Liver (tissue), 9 donors: ENCODE results near the gene ZNRF2. TPM values are rescaled to one million over a fixed set of nuclear protein-coding genes. Genes with fewer than 3 reads are reported as not detected.

ENCODE experiments used
- DNase-seq: peaks from one replicate; pipeline ENCODE4 v3.0.0-alpha.2; 2017; ENCODE audit warnings: low spot score
- H3K27ac ChIP-seq, 2 donors: one replicate each; pipeline ENCODE4 v1.7.0; 2013; ENCODE audit warnings: inconsistent platforms in 2 of 2, low read length in 2 of 2, control low read depth in 1 of 2, low read depth in 1 of 2, mild to moderate bottlenecking in 1 of 2
- H3K27me3 ChIP-seq, 4 donors: one replicate each; pipeline versions ENCODE4 v1.6.1 to v1.7.0; 2013; ENCODE audit warnings: low read length in 3 of 4, inconsistent platforms in 1 of 4, mild to moderate bottlenecking in 1 of 4, moderate library complexity in 1 of 4; ENCODE audit not compliant: control insufficient read depth in 4 of 4, insufficient read depth in 4 of 4
- H3K36me3 ChIP-seq, 4 donors: one replicate each; pipeline versions ENCODE4 v1.6.1 to v1.7.0; 2013; ENCODE audit warnings: low read length in 3 of 4, mild to moderate bottlenecking in 3 of 4, low read depth in 1 of 4, moderate library complexity in 1 of 4; ENCODE audit not compliant: control insufficient read depth in 4 of 4, insufficient read depth in 3 of 4
- H3K4me1 ChIP-seq, 4 donors: one replicate each; pipeline versions ENCODE4 v1.6.1 to v1.7.0; 2013; ENCODE audit warnings: low read length in 3 of 4, mild to moderate bottlenecking in 3 of 4, moderate library complexity in 1 of 4; ENCODE audit not compliant: control insufficient read depth in 4 of 4, insufficient read depth in 4 of 4
- H3K4me3 ChIP-seq, 3 donors: one replicate each; pipeline versions ENCODE4 v1.6.1 to v1.7.0; 2013; ENCODE audit warnings: low read length in 3 of 3, control low read depth in 1 of 3, low read depth in 1 of 3, mild to moderate bottlenecking in 1 of 3
- H3K9ac ChIP-seq, 2 donors: one replicate each; pipeline ENCODE4 v1.7.0; 2013; ENCODE audit warnings: low read length in 2 of 2, mild to moderate bottlenecking in 2 of 2, moderate library complexity in 2 of 2, control low read depth in 1 of 2, low read depth in 1 of 2
- H3K9me3 ChIP-seq, 4 donors: one replicate each; pipeline versions ENCODE4 v1.6.1 to v1.7.0; 2013; ENCODE audit warnings: low read length in 3 of 4; ENCODE audit not compliant: control insufficient read depth in 4 of 4
- ATF3 ChIP-seq: IDR thresholded peaks from 2 replicates; pipeline ENCODE4 v1.6.1; 2016; ENCODE audit warnings: antibody characterized with exemption
- CTCF ChIP-seq: fragments of 150-350 bp; IDR thresholded peaks from 2 replicates; pipeline ENCODE4 v1.5.1; 2017; ENCODE audit warnings: improper control_type of control experiment, low read depth, low read length; ENCODE audit not compliant: missing input control
- EGR1 ChIP-seq, 2 donors: IDR thresholded peaks; 2 replicates each; pipeline ENCODE4 v1.6.1; 2016 to 2018; ENCODE audit warnings: antibody characterized with exemption in 2 of 2, low read depth in 2 of 2
- FOXA1 ChIP-seq: IDR thresholded peaks from 2 replicates; pipeline ENCODE4 v1.6.1; 2016; ENCODE audit warnings: antibody characterized with exemption
- FOXA2 ChIP-seq: IDR thresholded peaks from 2 replicates; pipeline ENCODE4 v1.6.1; 2016; ENCODE audit warnings: antibody characterized with exemption
- GABPA ChIP-seq, 2 donors: IDR thresholded peaks in 1 of 2; conservative IDR thresholded peaks in 1 of 2; 2 replicates each; pipeline ENCODE4 v1.6.1; 2016; ENCODE audit warnings: antibody characterized with exemption in 2 of 2, mild to moderate bottlenecking in 1 of 2, moderate library complexity in 1 of 2
- HNF4A ChIP-seq, 2 donors: conservative IDR thresholded peaks; 2 replicates each; pipeline ENCODE4 v1.6.1; 2016; ENCODE audit warnings: antibody characterized with exemption in 2 of 2, mild to moderate bottlenecking in 2 of 2
- JUND ChIP-seq, 2 donors: IDR thresholded peaks; 2 replicates each; pipeline ENCODE4 v1.6.1; 2016; ENCODE audit warnings: antibody characterized with exemption in 2 of 2
- MAX ChIP-seq: IDR thresholded peaks from 2 replicates; pipeline ENCODE4 v1.6.1; 2016; ENCODE audit warnings: antibody characterized with exemption
- NR2F2 ChIP-seq: IDR thresholded peaks from 2 replicates; pipeline ENCODE4 v1.6.1; 2016; ENCODE audit warnings: antibody characterized with exemption
- RAD21 ChIP-seq, 2 donors: IDR thresholded peaks; 2 replicates each; pipeline ENCODE4 v1.6.1; 2016; ENCODE audit warnings: antibody characterized with exemption in 2 of 2, mild to moderate bottlenecking in 2 of 2
- REST ChIP-seq: IDR thresholded peaks from 2 replicates; pipeline ENCODE4 v1.6.1; 2016; ENCODE audit warnings: antibody characterized with exemption, mild to moderate bottlenecking
- RXRA ChIP-seq, 2 donors: IDR thresholded peaks; 2 replicates each; pipeline ENCODE4 v1.6.1; 2017 to 2018; ENCODE audit warnings: antibody characterized with exemption in 2 of 2, mild to moderate bottlenecking in 1 of 2
- SP1 ChIP-seq: IDR thresholded peaks from 2 replicates; pipeline ENCODE4 v1.6.1; 2018; ENCODE audit warnings: antibody characterized with exemption, mild to moderate bottlenecking
- TAF1 ChIP-seq: conservative IDR thresholded peaks from 2 replicates; pipeline ENCODE4 v1.6.1; 2016; ENCODE audit warnings: antibody characterized with exemption, mild to moderate bottlenecking
- YY1 ChIP-seq: IDR thresholded peaks from 2 replicates; pipeline ENCODE4 v1.6.1; 2016; ENCODE audit warnings: antibody characterized with exemption, mild to moderate bottlenecking
- ZBTB33 ChIP-seq: IDR thresholded peaks from 2 replicates; pipeline ENCODE4 v1.6.1; 2016; ENCODE audit warnings: antibody characterized with exemption
- WGBS: extraction: QIAGEN DNeasy Blood & Tissue Kit; methylation state at CpG from one replicate; pipeline ENCODE4 v1.1.7; 2013; 5-methylcytosine and 5-hydroxymethylcytosine counted together
- polyA plus RNA-seq, 2 donors: library from polyadenylated mRNA; stranded (reverse) in 1 of 2; unstranded in 1 of 2; fragments of 200-250 nt in 1 of 2; fragments of >200 nt in 1 of 2; fragmentation: Nextera tagmentation in 1 of 2; extraction: Ambion mirVana in 1 of 2; gene quantifications; one replicate each; pipeline versions ENCODE4 v1.2.1 to v1.2.3, GENCODE V29; 2013 to 2015
- total RNA-seq, 2 donors: library from RNA; depleted of rRNA; stranded (reverse); fragments of >200 nt; gene quantifications; one replicate each; pipeline ENCODE4 v1.2.3, GENCODE V29; 2014
- donor health status: healthy.
- donor health status: healthy.
- donor health status: healthy.
- donor health status: healthy.
- donor health status: healthy.

ZNRF2 gene
- total and polyA plus RNA-seq, 4 donors: 6.9 to 30.0 (median 12.7) TPM

GRCh38 chr7:30323006-30323355, 38.6 kb downstream of the ZNRF2 start:
- no peaks in the 10 kb centered on the region for H3K9me3 ChIP-seq
- H3K27me3 ChIP-seq: no peaks in the 10 kb centered on the region
- H3K4me1 ChIP-seq: peaks cover 0 to 16% (median 2%) of the 10 kb centered on the region in 4 donors
- no peak for TF ChIP-seq GABPA (IDR thresholded peaks at IDR 0.05 in 1 of 2, conservative IDR thresholded peaks at IDR 0.05 in 1 of 2)
- no peak for TF ChIP-seq REST
- TF ChIP-seq RXRA (IDR thresholded peaks at IDR 0.05): no peak
- no peak for TF ChIP-seq MAX
- TF ChIP-seq YY1: no peak
- TF ChIP-seq NR2F2: no peak
- no peak for TF ChIP-seq SP1
- TF ChIP-seq EGR1 (IDR thresholded peaks at IDR 0.05; ENCODE audit: low read depth in 2 of 2): no peak
- TF ChIP-seq JUND (IDR thresholded peaks at IDR 0.05): no peak
- no peak overlapping the region for H3K4me3 ChIP-seq
- no peak for DNase-seq
- no peak overlapping the region for H3K27ac ChIP-seq
- no peak overlapping the region for H3K9ac ChIP-seq
- WGBS: 64% methylated on average over 2 of the region's 2 CpGs
- H3K36me3 ChIP-seq: peaks cover 0 to 2% (median 0%) of the 10 kb centered on the region in 4 donors

- Histone ChIP-seq H3K27ac (no peak overlapping the region), H3K36me3 (peaks cover 0 to 2% (median 0%) of the 10 kb centered on the region in 4 donors), H3K27me3 (no peaks in the 10 kb centered on the region), H3K4me3 (no peak overlapping the region), H3K4me1 (peaks cover 2 to 6% (median 3%) of the 10 kb centered on the region in 4 donors), H3K9ac (no peak overlapping the region), H3K9me3 (no peaks in the 10 kb centered on the region)
- no peak for DNase-seq
- 61% methylated on average over 1 of the region's 1 CpG for WGBS
- TF ChIP-seq FOXA2: no peak
- no peak for TF ChIP-seq ATF3
- no peak for TF ChIP-seq NR2F2
- no peak for TF ChIP-seq TAF1
- TF ChIP-seq ZBTB33: no peak
Observed at GRCh38 chr7:30327813-30328212, 43.4 kb downstream of the ZNRF2 start.

- DNase-seq: no peak
- peaks cover 0 to 2% (median 0%) of the 10 kb centered on the region in 4 donors for H3K36me3 ChIP-seq
- H3K4me1 ChIP-seq: peaks cover 2 to 6% (median 3%) of the 10 kb centered on the region in 4 donors
- TF ChIP-seq RAD21 (IDR thresholded peaks at IDR 0.05) (no peak), REST (no peak), CTCF (no peak), HNF4A (conservative IDR thresholded peaks at IDR 0.05) (no peak), NR2F2 (no peak), TAF1 (no peak), EGR1 (IDR thresholded peaks at IDR 0.05; ENCODE audit: low read depth in 2 of 2) (no peak), FOXA2 (no peak), FOXA1 (no peak), ATF3 (no peak)
Observed at GRCh38 chr7:30328381-30328780, 44.0 kb downstream of the ZNRF2 start.

More at GRCh38 chr7:30328381-30328780, 44.0 kb downstream of the ZNRF2 start:
- no peaks in the 10 kb centered on the region for H3K27me3 ChIP-seq
- H3K4me3 ChIP-seq: no peak overlapping the region
- H3K27ac ChIP-seq: no peak overlapping the region
- H3K9me3 ChIP-seq: no peaks in the 10 kb centered on the region
- H3K9ac ChIP-seq: no peak overlapping the region
